Mesothelial cell of epicardium (in vitro differentiated cells): ENCODE measurements around the gene SPHKAP. TPM values are rescaled to one million over a fixed set of nuclear protein-coding genes. Genes with fewer than 3 reads are reported as not detected.

ENCODE experiments used
- DNase-seq, 2 experiments: peaks; one replicate each; pipeline ENCODE4 v3.0.0; 2021; ENCODE audit warnings: low spot score in 2 of 2; ENCODE audit not compliant: unreplicated experiment in 2 of 2
- H3K27ac Mint-ChIP-seq: 2 replicates; pipeline ENCODE4 v1.8.0; 2021; ENCODE audit warnings: mixed read lengths
- H3K27me3 Mint-ChIP-seq: 2 replicates; pipeline ENCODE4 v1.8.0; 2021; ENCODE audit warnings: low read depth, mixed read lengths
- H3K36me3 Mint-ChIP-seq: 2 replicates; pipeline ENCODE4 v1.8.0; 2021; ENCODE audit warnings: mixed read lengths
- H3K4me1 Mint-ChIP-seq: 2 replicates; pipeline ENCODE4 v1.8.0; 2021; ENCODE audit warnings: mixed read lengths
- H3K4me3 Mint-ChIP-seq: 2 replicates; pipeline ENCODE4 v1.8.0; 2021; ENCODE audit warnings: mild to moderate bottlenecking, moderate library complexity, mixed read lengths
- H3K9me3 Mint-ChIP-seq: 2 replicates; pipeline ENCODE4 v1.8.0; 2021; ENCODE audit warnings: mixed read lengths
- total RNA-seq: library from RNA; stranded (reverse); gene quantifications from 3 replicates; pipeline ENCODE4 v1.2.1, GENCODE V29; 2021
- TF ChIP-seq, protein P1 (sequence below): fragments of 200-600 bp; sonication (generic); IDR thresholded peaks from one replicate; pipeline ENCODE4 v1.5.0; 2021; ENCODE audit warnings: antibody characterized with exemption; ENCODE audit not compliant: unreplicated experiment

Gene SPHKAP
- total RNA-seq, 1 donor from 2014 or later: not detected

DNA sequence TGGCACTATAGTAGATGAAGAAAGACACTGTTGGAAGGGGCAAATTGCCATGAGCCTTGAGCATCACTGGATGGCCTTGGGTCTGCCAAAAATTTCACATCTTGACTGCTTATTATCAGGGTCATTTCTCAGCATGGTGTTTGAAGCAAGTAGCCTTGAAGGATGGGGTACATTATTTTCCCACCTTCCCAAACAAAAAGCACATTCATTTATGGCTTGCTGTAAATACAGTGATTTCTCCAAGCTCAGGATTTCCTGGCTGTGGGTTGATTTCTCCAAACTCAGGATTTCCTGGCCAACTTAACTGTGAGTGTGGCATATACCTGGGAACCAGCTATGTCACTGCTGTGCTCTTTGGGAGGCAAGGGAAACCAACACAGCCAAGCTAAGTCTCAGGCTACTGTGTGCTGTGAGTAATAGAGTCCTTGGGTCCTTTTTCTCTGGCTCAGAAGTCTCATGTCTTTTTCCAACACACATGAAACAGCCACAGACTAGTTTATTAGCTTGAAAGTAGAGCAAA lies 116.6 kb downstream of the SPHKAP start:
- Mint-ChIP-seq H3K4me1 (no peaks in the 10 kb centered on the region), H3K27ac (no peak overlapping the region), H3K27me3 (peaks cover 22% of the 10 kb centered on the region), H3K36me3 (no peaks in the 10 kb centered on the region), H3K4me3 (no peak overlapping the region), H3K9me3 (no peaks in the 10 kb centered on the region)
- no peak for DNase-seq
- TF ChIP-seq, protein P1, sequence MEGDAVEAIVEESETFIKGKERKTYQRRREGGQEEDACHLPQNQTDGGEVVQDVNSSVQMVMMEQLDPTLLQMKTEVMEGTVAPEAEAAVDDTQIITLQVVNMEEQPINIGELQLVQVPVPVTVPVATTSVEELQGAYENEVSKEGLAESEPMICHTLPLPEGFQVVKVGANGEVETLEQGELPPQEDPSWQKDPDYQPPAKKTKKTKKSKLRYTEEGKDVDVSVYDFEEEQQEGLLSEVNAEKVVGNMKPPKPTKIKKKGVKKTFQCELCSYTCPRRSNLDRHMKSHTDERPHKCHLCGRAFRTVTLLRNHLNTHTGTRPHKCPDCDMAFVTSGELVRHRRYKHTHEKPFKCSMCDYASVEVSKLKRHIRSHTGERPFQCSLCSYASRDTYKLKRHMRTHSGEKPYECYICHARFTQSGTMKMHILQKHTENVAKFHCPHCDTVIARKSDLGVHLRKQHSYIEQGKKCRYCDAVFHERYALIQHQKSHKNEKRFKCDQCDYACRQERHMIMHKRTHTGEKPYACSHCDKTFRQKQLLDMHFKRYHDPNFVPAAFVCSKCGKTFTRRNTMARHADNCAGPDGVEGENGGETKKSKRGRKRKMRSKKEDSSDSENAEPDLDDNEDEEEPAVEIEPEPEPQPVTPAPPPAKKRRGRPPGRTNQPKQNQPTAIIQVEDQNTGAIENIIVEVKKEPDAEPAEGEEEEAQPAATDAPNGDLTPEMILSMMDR: no peak

GRCh38 chr2:228064024-228064423 lies 117.5 kb downstream of the SPHKAP start:
- Mint-ChIP-seq H3K27me3 (peaks cover 26% of the 10 kb centered on the region), H3K4me3 (no peak overlapping the region), H3K4me1 (no peaks in the 10 kb centered on the region), H3K36me3 (no peaks in the 10 kb centered on the region), H3K27ac (no peak overlapping the region), H3K9me3 (no peaks in the 10 kb centered on the region)
- DNase-seq: no peak
- TF ChIP-seq, protein P1: no peak

DNA sequence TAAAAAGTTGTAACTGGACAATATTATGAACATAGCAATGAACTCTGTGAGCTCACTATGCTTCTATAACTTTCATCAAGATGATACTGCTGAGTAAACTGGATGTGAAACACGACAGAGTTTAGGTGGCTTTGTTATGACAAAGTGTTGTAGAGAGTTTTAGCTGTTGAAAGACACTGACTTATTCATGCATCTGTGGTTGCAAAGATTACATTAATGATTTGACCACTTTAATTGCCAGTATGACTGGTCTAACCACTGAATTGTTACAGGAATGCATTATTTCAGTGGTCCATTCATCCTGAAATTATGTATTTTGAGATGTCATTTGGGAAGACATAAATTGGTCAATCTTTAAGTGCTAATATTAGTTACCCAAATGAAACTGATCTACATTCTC lies 117.9 kb downstream of the SPHKAP start:
- TF ChIP-seq, protein P1: no peak
- H3K4me1 Mint-ChIP-seq: no peaks in the 10 kb centered on the region
- H3K27ac Mint-ChIP-seq: no peak overlapping the region
- no peak for DNase-seq
- no peaks in the 10 kb centered on the region for H3K36me3 Mint-ChIP-seq
- H3K27me3 Mint-ChIP-seq: peaks cover 29% of the 10 kb centered on the region
- no peak overlapping the region for H3K4me3 Mint-ChIP-seq
- H3K9me3 Mint-ChIP-seq: no peaks in the 10 kb centered on the region

DNA sequence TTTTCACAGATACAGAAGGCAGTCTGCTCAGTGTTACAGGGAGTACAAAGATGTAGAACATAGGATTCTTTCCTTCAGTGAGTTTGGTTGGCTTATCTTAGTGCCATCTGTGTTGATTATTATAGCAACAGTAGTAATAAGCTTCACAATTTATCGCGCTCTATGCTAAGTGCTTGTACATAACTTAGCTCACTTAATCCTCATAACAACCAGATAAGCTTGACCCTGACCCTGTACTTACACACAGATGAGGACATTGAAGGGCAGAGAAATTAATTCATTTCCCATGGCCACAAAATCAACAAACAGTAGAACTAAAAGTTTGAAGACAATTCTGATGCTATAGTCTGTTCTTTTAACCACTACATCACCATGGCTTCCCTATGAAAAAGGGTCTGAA lies 121.8 kb downstream of the SPHKAP start:
- DNase-seq: no peak
- no peak overlapping the region for H3K4me3 Mint-ChIP-seq

GRCh38 chr2:228056293-228057097 lies 125.0 kb downstream of the SPHKAP start:
- Mint-ChIP-seq H3K9me3 (no peaks in the 10 kb centered on the region), H3K27me3 (peaks cover 23% of the 10 kb centered on the region), H3K4me3 (no peak overlapping the region), H3K27ac (no peak overlapping the region), H3K4me1 (no peaks in the 10 kb centered on the region), H3K36me3 (no peaks in the 10 kb centered on the region)
- DNase-seq: no peak
- TF ChIP-seq, protein P1: no peak

More for the DNA sequence above, 121.8 kb downstream of the SPHKAP start:
- no peaks in the 10 kb centered on the region for H3K4me1 Mint-ChIP-seq
- TF ChIP-seq, protein P1: no peak
- H3K27ac Mint-ChIP-seq: no peak overlapping the region
- no peaks in the 10 kb centered on the region for H3K9me3 Mint-ChIP-seq
- no peaks in the 10 kb centered on the region for H3K36me3 Mint-ChIP-seq
- H3K27me3 Mint-ChIP-seq: peaks cover 31% of the 10 kb centered on the region
